GM19043 (cell line): ENCODE measurements around the gene RNF180.
"Not testable (repeated sequence)": the region's sequence is repeated elsewhere in the genome, so short reads cannot be mapped to it uniquely, and the experiment has no call there.

Source experiments
- ATAC-seq: cut with Tn5 transposase; IDR thresholded peaks from one replicate; pipeline ENCODE4 v1.9.1; 2021; ENCODE audit warnings: low read depth; ENCODE audit not compliant: unreplicated experiment

RNF180 gene

DNA sequence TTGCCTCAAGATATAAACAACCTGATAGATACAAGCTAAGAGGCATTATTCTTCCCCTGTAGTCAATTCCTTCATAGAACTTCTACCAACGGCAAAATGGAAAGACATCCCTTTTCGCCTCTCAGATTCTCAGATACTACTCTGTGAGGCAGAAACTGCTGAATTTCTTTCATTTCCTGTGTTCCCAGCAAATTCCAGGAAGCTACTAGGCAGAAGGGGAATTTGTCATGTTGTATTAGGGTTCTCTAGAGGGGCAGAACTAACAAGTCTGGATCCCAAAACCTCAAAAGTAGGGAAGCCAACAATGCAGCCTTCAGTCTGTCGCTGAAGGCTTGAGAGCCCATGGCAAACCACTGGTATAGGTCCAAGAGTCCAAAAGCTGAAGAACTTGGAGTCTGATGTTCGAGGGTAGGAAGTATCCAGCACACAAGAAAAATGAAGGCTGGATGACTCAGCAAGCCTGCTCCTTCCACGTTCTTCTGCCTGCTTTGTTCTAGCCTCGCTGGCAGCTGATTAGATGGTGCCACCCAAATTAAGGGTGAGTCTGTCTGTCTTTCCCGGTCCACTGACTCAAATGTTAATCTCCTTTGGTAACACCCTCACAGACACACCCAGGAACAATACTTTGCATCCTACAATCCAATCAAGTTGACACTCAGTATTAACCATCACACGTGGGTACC is 15.2 kb downstream of the RNF180 start:
- ATAC-seq, result no peak

DNA sequence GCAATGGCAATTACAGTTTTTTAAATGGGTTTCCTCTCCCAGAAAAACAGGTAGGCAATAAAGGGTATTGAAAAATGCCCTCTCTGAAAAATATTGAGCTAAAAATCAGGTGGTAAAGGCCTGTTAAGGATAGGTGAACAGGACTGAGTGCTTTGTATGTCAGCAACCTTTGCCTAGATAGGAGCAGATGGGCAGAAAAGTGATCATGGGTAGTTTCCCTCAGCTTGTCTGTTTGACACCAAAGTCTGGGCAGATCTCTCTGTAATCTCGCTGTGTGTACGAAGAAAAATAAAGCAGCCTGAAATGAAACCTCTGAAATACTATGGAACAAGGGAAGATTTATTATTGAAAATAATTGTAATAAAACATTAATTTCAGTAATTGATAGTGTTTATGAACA is 15.8 kb downstream of the RNF180 start:
- ATAC-seq, result no peak

DNA sequence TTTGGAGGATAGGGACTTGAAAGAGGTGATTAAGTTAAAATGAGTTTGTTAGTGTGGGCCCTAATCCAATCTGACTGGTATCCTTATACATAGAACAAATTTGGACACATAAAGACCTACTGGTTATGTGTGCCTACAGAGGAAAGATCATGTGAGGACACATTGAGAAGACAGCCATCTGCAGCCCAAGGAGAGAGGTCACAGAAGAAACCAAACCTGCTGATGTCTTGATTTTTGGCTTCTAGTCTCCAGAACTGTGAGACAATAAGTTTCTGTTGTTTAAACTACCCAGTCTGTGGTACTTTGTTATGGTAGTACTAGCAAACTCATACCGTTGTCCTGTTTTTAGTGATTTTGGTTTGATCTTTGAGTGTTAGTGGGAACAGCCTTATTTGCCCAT is 18.3 kb downstream of the RNF180 start:
- ATAC-seq, result no peak

DNA sequence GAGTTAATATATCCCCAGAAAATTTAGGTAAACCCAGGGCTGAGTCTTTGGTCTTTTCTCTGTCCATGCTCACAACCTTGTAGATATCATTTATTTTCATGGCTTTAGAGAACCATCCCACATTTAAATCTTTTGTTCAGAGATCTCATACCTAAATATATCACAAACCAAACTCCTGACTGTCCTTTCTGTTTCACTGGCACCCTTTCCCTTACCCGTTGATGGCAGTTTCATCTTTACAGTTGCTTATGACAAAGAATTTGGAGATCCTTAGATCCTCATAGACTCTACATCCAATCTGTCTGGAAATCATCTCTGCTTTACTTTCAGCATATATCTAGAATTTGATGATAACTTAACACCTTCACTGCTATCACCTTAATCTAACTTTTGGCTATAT is 19.2 kb downstream of the RNF180 start:
- no peak for ATAC-seq

DNA sequence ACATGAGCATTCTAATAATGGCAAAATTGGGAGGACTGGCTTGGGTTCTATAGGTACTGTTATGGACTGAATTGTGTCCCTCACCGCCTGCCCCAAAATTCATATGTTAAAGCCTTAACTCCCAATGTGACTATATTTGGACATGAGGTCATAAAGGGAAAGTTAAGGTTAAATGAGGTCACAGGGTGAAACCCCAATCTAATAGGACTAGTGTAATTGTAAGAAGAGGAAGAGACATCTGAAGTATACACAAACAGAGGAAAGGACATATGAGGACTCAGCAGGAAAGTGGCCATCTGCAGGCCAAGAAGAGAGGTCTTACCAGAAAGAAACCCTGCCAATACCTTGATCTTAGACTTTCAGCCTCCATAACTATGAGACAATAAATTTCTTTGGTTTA is 23.1 kb downstream of the RNF180 start:
- ATAC-seq, result no peak

DNA sequence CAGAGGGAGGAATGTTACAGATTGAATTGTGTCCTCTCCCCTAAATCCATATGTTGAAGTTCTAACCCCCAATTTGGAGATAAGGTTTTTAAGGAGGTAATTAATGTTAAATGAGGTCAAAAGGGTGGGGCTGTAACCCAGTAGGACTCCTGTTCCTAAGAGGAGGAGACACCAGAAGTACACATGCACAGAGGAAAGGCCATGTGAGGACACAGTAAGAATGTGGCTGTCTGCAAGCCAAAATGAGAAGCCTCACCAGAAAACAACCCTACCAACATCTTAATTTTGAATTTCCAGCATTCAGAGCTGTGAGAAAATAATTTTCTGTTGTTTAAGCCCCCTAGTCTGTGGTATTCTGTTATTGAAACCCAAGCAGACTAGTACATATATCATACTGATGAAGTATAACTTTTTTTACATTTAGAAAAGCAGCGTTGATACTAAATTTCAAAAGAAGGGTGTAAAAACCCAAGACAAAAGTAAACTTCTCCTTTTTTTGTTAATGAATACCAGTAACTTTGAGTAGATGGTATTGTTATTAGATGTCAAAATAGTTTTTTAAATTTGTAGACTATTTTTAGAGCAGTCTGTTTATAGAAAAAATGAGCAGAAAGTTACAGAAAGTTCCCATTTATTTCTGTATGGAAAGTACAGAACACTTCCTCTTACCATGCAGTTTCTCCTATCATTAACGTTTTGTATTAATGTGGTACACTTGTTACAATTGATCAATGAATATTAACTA is 25.1 kb downstream of the RNF180 start:
- peak; percentile 42 for ATAC-seq

DNA sequence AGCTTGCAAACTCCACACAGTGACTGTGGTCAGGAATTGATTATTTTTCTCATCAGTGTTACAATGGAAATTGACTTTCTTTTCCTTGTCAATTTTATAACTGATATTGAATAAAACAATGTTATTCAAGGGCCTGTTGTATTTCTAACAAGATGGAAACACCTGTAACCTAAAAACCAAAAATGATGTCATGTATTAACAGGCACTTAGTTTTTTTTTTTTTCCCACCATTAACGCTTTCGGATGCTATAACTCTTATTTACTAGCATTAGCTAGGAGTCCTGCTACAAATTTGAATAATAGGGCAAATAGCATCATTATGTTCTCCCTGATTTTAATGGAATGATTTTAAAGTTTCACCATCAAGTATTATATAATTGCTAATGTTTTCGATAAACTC is 30.3 kb downstream of the RNF180 start:
- ATAC-seq, result no peak

DNA sequence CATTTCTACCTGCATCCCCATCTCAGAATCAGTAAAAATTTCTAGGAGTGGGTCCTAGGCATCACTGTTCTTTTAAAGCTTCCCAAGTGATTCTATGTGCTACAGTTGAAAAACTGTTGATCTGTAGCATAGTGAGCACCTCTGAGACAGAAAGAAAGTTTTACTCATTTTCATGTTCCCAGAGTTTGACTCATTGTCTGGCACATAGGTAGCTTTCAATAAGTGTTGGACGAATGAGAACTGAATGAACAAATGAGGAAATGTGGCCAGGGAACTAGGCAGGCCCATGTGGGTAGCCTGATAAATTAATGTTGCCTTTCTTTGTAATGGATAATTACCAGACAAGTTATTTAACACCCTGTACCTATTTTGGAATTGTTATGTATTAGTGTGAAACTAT is 33.8 kb downstream of the RNF180 start:
- no peak for ATAC-seq

DNA sequence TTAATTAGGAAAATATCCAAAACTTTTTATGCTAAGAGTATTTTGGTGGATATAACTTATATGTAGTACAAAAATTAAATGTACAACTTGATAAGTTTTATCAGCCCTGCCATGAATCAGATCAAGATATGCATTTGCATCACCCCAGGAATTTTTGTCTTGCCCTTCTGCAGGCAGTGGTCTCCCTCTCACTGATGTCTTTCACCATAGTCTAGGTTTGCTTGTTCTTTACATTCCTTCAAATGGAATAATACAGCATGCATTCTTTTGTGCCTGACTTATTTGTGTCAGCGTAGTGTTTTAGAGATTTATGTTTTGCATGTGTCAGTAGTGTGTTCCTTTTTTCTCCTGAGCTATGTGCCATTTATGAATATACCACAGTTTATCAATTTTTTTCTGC is 36.4 kb downstream of the RNF180 start:
- ATAC-seq, result no peak

DNA sequence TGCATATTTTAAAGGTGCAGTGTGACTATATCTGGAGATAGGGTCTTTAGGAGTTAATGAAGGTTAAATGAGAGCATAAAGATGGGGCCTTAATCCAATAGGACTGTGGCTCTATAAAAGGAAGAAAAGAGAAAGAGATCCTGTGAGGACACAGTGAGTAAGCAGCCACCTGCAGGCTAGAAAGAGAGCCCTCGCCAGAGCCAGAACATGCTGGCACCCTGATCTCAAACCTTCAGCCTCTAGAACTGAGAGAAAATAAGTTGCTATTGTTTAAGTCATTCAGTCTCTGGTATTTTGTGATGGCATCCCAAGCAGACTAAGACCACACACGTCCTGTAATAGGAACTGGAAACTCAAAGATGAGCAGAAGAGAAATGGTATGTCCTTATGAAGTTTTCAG is 41.0 kb downstream of the RNF180 start:
- ATAC-seq, result no peak

DNA sequence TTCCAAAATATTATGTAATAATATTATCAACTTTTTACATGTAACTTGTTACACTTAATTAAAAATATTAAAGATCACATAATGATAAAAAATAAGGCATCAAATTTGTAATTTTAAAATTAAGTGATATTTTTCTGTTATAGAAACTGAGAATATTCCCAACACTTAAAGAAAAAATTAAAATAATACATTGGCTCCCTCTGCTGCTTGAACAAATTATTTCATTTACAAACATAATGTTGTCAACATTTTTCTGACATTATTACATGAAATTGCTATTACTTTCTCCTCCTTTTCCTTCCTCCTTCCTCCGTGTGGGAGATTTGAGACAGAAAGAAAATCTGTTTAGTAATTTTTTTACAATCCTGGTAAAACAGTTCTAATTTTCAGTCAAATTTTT is 42.3 kb downstream of the RNF180 start:
- ATAC-seq, result no peak

DNA sequence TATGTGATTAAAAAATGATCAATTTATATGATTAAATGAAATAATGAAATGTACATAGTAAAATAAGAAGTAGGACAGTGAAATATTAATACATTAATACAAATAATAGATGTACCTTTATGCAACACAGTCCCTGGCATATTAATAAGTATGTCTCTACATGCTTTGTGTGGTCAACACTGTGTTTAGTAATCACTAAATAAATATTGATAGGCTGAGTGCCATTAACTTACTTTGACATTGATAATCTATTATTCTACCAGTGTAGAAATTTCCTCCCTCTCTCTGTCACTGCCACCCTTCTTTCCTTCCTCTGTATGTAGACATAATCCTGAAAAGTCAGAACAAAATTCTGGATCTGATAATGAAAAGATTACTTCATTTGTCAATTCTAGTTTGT is 43.7 kb downstream of the RNF180 start:
- ATAC-seq, result no peak

DNA sequence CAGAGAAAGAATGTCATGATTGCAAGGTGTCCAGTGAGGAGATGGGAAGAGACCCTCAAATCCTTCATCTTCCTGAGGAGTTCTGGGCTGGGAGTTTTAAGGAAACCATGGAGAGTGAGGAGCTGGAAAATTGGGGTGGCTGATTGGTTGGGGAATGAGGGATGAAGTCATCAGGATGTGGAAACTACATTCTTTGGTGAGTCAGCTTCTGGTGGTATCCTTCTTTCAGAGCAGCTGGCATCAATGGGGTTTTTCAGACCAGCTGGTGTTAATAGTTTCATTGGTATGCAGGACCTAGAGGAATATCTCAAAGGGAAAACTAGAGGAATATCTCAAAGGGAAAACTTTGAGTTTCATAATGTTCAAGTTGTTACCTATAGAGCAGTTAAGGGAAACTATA is 45.2 kb downstream of the RNF180 start:
- no peak for ATAC-seq

DNA sequence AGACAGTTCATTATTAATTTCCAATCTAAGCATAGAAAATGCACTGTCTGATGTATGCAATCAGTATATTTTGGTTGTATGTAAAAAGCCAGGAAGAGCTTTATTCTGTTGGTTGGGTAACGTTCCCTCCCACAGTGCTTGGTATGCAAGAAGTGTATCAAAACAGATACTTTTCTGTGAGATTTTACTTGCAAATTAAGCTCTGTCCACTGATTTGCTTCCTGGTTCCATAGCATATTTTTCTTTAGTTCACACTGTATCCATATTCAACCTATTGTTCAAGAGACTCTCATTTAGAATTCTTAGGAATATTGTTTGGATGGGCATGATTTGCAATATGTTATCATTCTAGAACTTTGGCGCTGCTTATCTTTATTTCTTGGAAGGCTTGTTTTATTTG is 47.4 kb downstream of the RNF180 start:
- no peak for ATAC-seq

DNA sequence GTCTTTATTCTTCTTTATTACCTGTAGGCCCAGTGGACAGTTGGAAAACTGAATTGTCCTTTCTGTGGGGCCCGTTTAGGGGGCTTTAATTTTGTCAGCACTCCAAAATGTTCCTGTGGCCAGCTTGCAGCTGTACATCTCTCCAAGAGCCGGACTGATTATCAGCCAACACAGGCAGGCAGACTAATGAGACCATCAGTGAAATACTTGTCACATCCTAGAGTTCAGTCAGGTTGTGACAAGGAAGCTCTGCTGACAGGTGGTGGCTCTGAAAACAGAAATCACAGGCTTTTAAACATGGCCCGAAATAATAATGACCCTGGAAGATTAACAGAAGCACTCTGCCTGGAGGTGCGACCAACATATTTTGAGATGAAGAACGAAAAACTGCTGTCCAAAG is 47.9 kb downstream of the RNF180 start:
- no peak for ATAC-seq

DNA sequence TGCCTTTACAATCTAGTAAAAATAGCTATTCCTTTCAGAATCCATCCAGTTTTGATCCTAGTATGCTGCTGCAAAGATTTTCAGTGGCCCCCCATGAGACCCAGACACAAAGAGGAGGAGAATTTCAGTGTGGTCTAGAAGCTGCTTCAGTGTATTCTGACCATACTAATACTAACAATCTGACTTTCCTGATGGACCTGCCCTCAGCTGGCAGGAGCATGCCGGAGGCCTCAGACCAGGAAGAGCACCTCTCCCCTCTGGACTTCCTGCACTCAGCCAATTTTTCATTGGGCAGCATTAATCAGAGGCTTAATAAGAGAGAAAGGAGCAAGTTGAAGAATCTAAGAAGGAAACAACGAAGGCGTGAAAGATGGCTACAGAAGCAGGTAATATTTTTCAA is 48.5 kb downstream of the RNF180 start:
- ATAC-seq, result no peak

DNA sequence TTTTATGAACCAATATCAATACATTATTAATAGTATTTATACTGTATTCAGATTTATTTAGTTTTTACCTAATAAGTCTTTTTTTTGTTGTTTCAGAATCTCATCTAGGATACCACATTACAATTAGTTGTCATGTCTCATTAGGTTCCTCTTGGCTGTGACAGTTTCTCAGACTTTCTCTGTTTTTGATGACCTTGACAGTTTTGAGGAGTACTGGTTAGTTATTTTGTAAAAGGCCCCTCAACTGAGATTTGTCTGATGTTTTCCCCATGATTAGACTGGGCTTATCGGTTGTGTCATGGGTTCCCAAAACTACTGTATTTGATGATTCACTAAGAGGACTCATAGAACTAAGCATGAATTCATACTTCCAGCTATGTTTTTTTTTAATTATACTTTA is 56.3 kb downstream of the RNF180 start:
- no peak for ATAC-seq

DNA sequence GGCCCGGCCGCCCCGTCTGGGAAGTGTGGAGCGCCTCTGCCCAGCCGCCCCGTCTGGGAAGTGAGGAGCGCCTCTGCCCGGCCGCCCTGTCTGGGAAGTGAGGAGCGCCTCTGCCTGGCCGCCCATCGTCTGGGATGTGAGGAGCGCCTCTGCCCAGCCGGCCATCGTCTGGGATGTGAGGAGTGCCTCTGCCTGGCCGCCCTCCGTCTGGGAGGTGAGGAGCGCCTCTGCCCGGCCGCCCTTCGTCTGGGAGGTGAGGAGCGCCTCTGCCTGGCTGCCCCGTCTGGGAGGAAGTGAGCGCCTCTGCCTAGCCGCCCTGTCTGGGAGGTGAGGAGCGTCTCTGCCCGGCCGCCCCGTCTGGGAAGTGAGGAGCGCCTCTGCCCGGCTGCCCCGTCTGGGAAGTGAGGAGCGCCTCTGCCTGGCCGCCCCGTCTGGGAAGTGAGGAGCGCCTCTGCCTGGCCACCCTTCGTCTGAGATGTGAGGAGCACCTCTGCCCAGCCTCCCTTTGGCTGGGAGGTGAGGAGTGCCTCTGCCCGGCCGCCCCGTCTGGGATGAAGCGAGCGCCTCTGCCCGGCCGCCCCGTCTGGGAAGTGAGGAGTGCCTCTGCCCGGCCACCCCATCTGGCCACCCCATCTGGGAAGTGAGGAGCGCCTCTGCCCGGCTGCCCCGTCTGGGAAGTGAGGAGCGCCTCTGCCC is 59.8 kb downstream of the RNF180 start:
- not testable (repeated sequence) for ATAC-seq

DNA sequence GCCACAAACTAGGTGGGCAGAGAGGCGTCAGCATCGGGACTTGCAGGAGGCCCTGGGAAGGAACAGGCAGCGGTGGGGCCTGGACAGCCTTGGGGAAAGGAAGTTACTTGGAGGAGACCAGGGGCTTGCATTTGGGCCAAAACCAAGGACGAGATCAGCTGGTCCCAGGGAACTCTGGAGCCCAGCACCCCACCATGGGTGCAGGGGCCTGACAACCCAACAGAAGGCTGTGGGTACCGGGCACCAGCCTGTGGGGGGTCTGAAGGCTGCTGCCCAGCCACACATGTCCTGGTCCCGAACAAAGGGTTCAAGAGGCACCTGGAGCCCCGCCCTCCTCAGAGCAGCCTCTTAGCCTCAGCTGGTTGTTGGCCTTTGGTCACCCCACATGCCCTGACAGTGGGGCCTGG is 61.5 kb downstream of the RNF180 start:
- not testable (repeated sequence) for ATAC-seq

DNA sequence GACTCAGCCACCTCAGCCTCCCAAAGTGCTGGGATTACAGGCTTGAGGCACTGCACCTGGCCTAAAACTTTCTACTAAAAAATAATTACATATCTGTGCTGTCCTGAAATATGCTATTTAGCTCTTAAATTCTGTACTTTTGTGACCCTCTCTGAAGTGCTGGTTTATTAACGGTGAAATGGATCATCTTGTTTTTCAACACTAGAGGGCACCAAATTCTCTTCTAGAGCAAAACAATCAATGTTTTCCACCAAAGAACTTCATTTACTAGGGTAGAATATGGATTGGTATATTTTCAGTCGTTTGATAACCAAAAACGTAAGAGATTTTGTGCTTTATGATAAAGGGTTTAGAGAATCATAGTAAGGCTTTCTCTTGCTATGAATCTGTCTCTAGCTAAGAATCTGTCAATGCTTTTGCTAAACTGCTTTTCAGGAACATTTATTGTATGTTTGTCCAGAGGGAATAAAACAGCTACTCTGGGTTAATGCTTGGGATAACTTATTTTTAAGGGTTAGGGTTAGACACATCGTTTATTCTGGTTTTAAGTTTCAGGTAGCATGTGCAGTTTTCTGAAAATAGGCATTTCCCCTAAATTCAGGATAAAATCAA is 63.6 kb downstream of the RNF180 start:
- peak; percentile 76 for ATAC-seq

DNA sequence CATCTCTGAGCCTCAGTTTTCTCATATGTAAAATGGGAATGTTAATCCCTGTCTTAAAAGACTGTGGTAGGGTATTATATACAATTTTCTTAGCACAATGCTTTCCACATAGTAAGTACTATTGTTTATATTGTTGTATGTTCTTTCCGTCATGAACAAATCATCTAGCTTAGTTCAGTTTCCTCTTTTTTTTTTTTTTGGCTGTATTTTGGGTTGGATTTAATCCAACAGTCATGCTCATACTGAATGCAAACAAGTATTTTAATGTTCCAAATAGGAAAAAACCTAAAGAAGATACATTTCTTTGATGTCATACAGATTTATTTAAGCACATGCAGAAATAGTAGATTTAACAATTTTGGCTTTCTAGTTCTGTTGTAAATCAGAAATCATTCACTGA is 95.1 kb downstream of the RNF180 start:
- no peak for ATAC-seq
